ENCODE measurements around the gene DEFB123.
"Not testable (repeated sequence)": the region's sequence is repeated elsewhere in the genome, so short reads cannot be mapped to it uniquely, and the experiment has no call there.

Gene DEFB123

GRCh38 chr20:31414381-31414780 lies 26.1 kb upstream of the DEFB123 start:
- Histone ChIP-seq H3K27me3 (ENCODE audit: insufficient read depth, low read depth, severe bottlenecking) (peaks cover 6% of the 10 kb centered on the region), H3K4me3 (ENCODE audit: low read depth, low read length) (no peak overlapping the region), H3K27ac (no peak overlapping the region), H3K9me3 (ENCODE audit: severe bottlenecking) (no peaks in the 10 kb centered on the region), H3K36me3 (no peaks in the 10 kb centered on the region)
- no peak for TF ChIP-seq CTCF (IDR thresholded peaks at IDR 0.05; ENCODE audit: low read depth, low read length)
- no peak for DNase-seq

- DNase-seq: no peak
- no peak for TF ChIP-seq CTCF (IDR thresholded peaks at IDR 0.05; ENCODE audit: low read depth, low read length)
- H3K36me3 ChIP-seq: no peaks in the 10 kb centered on the region
- no peak overlapping the region for H3K4me3 ChIP-seq (ENCODE audit: low read depth, low read length)
- peaks cover 6% of the 10 kb centered on the region for H3K27me3 ChIP-seq (ENCODE audit: insufficient read depth, low read depth, severe bottlenecking)
- H3K27ac ChIP-seq: no peak overlapping the region
- no peaks in the 10 kb centered on the region for H3K9me3 ChIP-seq (ENCODE audit: severe bottlenecking)
These were observed 24.8 kb upstream of the DEFB123 start for GRCh38 chr20:31415653-31416052.

- Histone ChIP-seq H3K27me3 (ENCODE audit: insufficient read depth, low read depth, severe bottlenecking) (peaks cover 4% of the 10 kb centered on the region), H3K9me3 (ENCODE audit: severe bottlenecking) (no peaks in the 10 kb centered on the region), H3K4me3 (ENCODE audit: low read depth, low read length) (no peak overlapping the region), H3K36me3 (no peaks in the 10 kb centered on the region), H3K27ac (no peak overlapping the region)
- TF ChIP-seq CTCF (IDR thresholded peaks at IDR 0.05; ENCODE audit: low read depth, low read length): no peak
- no peak for DNase-seq
These were observed 22.1 kb upstream of the DEFB123 start for GRCh38 chr20:31418307-31418706.

GRCh38 chr20:31425797-31426196 lies 14.6 kb upstream of the DEFB123 start:
- no peaks in the 10 kb centered on the region for H3K27me3 ChIP-seq (ENCODE audit: insufficient read depth, low read depth, severe bottlenecking)
- TF ChIP-seq CTCF (IDR thresholded peaks at IDR 0.05; ENCODE audit: low read depth, low read length): no peak
- no peak overlapping the region for H3K27ac ChIP-seq
- no peaks in the 10 kb centered on the region for H3K36me3 ChIP-seq
- no peak for DNase-seq
- H3K4me3 ChIP-seq (ENCODE audit: low read depth, low read length): no peak overlapping the region
- no peaks in the 10 kb centered on the region for H3K9me3 ChIP-seq (ENCODE audit: severe bottlenecking)

- H3K27me3 ChIP-seq (ENCODE audit: insufficient read depth, low read depth, severe bottlenecking); H3K36me3 ChIP-seq; H3K4me3 ChIP-seq (ENCODE audit: low read depth, low read length); H3K27ac ChIP-seq; DNase-seq; H3K9me3 ChIP-seq (ENCODE audit: severe bottlenecking): not testable (repeated sequence)
These were observed 13.4 kb upstream of the DEFB123 start for GRCh38 chr20:31426891-31427551.

- H3K27ac ChIP-seq; H3K27me3 ChIP-seq (ENCODE audit: insufficient read depth, low read depth, severe bottlenecking); H3K36me3 ChIP-seq; H3K9me3 ChIP-seq (ENCODE audit: severe bottlenecking); H3K4me3 ChIP-seq (ENCODE audit: low read depth, low read length); DNase-seq: not testable (repeated sequence)
These were observed 12.9 kb upstream of the DEFB123 start for GRCh38 chr20:31427576-31427975.

- H3K27me3 ChIP-seq (ENCODE audit: insufficient read depth, low read depth, severe bottlenecking): no peaks in the 10 kb centered on the region
- no peak overlapping the region for H3K4me3 ChIP-seq (ENCODE audit: low read depth, low read length)
- no peak overlapping the region for H3K27ac ChIP-seq
- no peak for TF ChIP-seq CTCF (IDR thresholded peaks at IDR 0.05; ENCODE audit: low read depth, low read length)
- DNase-seq: no peak
- H3K9me3 ChIP-seq (ENCODE audit: severe bottlenecking): no peaks in the 10 kb centered on the region
- no peaks in the 10 kb centered on the region for H3K36me3 ChIP-seq
These were observed 9.8 kb upstream of the DEFB123 start for GRCh38 chr20:31430568-31431115.

Measured in WERI-Rb-1 (cell line).